Measurements from ENCODE around the gene PDGFRB. TPM values are rescaled to one million over a fixed set of nuclear protein-coding genes. Genes with fewer than 3 reads are reported as not detected.

The PDGFRB gene
- total RNA-seq, 1 experiment from 2014 or later = 0.63 TPM

GRCh38 chr5:150160448-150161081 is 4.9 kb upstream of the PDGFRB start:
- no TSS peak for BruUV-seq (replicated peaks)

GRCh38 chr5:150159741-150160179 is 4.1 kb upstream of the PDGFRB start:
- no TSS peak for BruUV-seq (replicated peaks)
- peaks cover 15% of the 10 kb centered on the region for H3K4me1 Mint-ChIP-seq (ENCODE audit: insufficient read depth, unreplicated experiment)
- no peak overlapping the region for H3K4me3 Mint-ChIP-seq (ENCODE audit: unreplicated experiment)

More at GRCh38 chr5:150160448-150161081, 4.9 kb upstream of the PDGFRB start:
- Mint-ChIP-seq H3K9me3 (ENCODE audit: unreplicated experiment) (no peaks in the 10 kb centered on the region), H3K36me3 (ENCODE audit: insufficient read depth, unreplicated experiment) (no peaks in the 10 kb centered on the region), H3K4me3 (ENCODE audit: unreplicated experiment) (no peak overlapping the region), H3K27ac (ENCODE audit: low read depth, unreplicated experiment) (no peak overlapping the region), H3K4me1 (ENCODE audit: insufficient read depth, unreplicated experiment) (peaks cover 18% of the 10 kb centered on the region), H3K27me3 (ENCODE audit: insufficient read depth, unreplicated experiment) (no peaks in the 10 kb centered on the region)
- POLR2A ChIA-PET = no interaction called here
- TF ChIP-seq CTCF (IDR thresholded peaks at IDR 0.05; ENCODE audit: unreplicated experiment) = no peak
- intact Hi-C loops (cut with micrococcal nuclease) = loop anchor here (1.0 kb wide), 4 partner anchors 30 to 276 kb away; no protein-coding TSS in a partner anchor
- CTCF ChIA-PET = interaction anchor here (0.7 to 9.2 kb wide), 11 partner anchors 13 to 198 kb away, joined by 3 to 118 read pairs (median 4); partner anchors contain the start of genes HMGXB3 and TIGD6
- DNase-seq (ENCODE audit: unreplicated experiment) = no peak

GRCh38 chr5:150159031-150159430 is 3.4 kb upstream of the PDGFRB start:
- CTCF ChIA-PET = interaction anchor here (0.6 to 9.2 kb wide), 10 partner anchors 11 to 277 kb away, joined by 3 to 118 read pairs (median 4); no protein-coding TSS in a partner anchor

More at GRCh38 chr5:150159741-150160179, 4.1 kb upstream of the PDGFRB start:
- Mint-ChIP-seq H3K9me3 (ENCODE audit: unreplicated experiment) (no peaks in the 10 kb centered on the region), H3K27me3 (ENCODE audit: insufficient read depth, unreplicated experiment) (no peaks in the 10 kb centered on the region), H3K27ac (ENCODE audit: low read depth, unreplicated experiment) (no peak overlapping the region), H3K36me3 (ENCODE audit: insufficient read depth, unreplicated experiment) (no peaks in the 10 kb centered on the region)
- TF ChIP-seq CTCF (IDR thresholded peaks at IDR 0.05; ENCODE audit: unreplicated experiment) = no peak
- ChIA-PET POLR2A (no interaction called here), CTCF (interaction anchor here (0.7 to 9.2 kb wide), 10 partner anchors 14 to 277 kb away, joined by 3 to 118 read pairs (median 4); partner anchors contain the start of genes HMGXB3 and TIGD6)
- intact Hi-C loops (cut with micrococcal nuclease) = no loop called here
- no peak for DNase-seq (ENCODE audit: unreplicated experiment)

More at GRCh38 chr5:150159031-150159430, 3.4 kb upstream of the PDGFRB start:
- H3K4me1 Mint-ChIP-seq (ENCODE audit: insufficient read depth, unreplicated experiment) = peaks cover 10% of the 10 kb centered on the region
- no peaks in the 10 kb centered on the region for H3K36me3 Mint-ChIP-seq (ENCODE audit: insufficient read depth, unreplicated experiment)
- H3K4me3 Mint-ChIP-seq (ENCODE audit: unreplicated experiment) = no peak overlapping the region
- no peaks in the 10 kb centered on the region for H3K27me3 Mint-ChIP-seq (ENCODE audit: insufficient read depth, unreplicated experiment)
- POLR2A ChIA-PET = interaction anchor here (1.4 kb wide), 1 partner anchor 59 kb away, joined by 4 read pairs; no protein-coding TSS in a partner anchor
- no peaks in the 10 kb centered on the region for H3K9me3 Mint-ChIP-seq (ENCODE audit: unreplicated experiment)
- no peak for DNase-seq (ENCODE audit: unreplicated experiment)
- no peak overlapping the region for H3K27ac Mint-ChIP-seq (ENCODE audit: low read depth, unreplicated experiment)
- BruUV-seq (replicated peaks) = no TSS peak
- intact Hi-C loops (cut with micrococcal nuclease) = no loop called here
- TF ChIP-seq CTCF (IDR thresholded peaks at IDR 0.05; ENCODE audit: unreplicated experiment) = no peak

Measured in MCF 10A (cell line).